Epithelial cell of proximal tubule (primary cell): ENCODE results near the gene KLF1. TPM values are rescaled to one million over a fixed set of nuclear protein-coding genes. Genes with fewer than 3 reads are reported as not detected.

Experiments
- DNase-seq: peaks from one replicate; pipeline ENCODE4 v3.0.0-alpha.2; 2011; ENCODE audit warnings: low read depth
- H3K4me3 ChIP-seq: 2 replicates; pipeline ENCODE4 v1.5.1; 2011; ENCODE audit warnings: low read depth, mild to moderate bottlenecking, low read length
- CTCF ChIP-seq: conservative IDR thresholded peaks from 2 replicates; pipeline ENCODE4 v1.5.1; 2012; ENCODE audit warnings: low read depth, mild to moderate bottlenecking, low read length
- total RNA-seq: library from RNA; depleted of rRNA; stranded (reverse); fragments of >200 nt; gene quantifications from 2 replicates; pipeline ENCODE4 v1.2.3, GENCODE V29; 2015

Gene KLF1
- total RNA-seq, 1 donor from 2014 or later: not detected

GRCh38 chr19:12884627-12884925, 2.4 kb downstream of the KLF1 start:
- no peak for TF ChIP-seq CTCF
- no peak overlapping the region for H3K4me3 ChIP-seq
- no peak for DNase-seq

- no peak for DNase-seq
- no peak overlapping the region for H3K4me3 ChIP-seq
- TF ChIP-seq CTCF: no peak
These were observed 2.8 kb downstream of the KLF1 start for GRCh38 chr19:12884202-12884601.

- TF ChIP-seq CTCF: no peak
- no peak overlapping the region for H3K4me3 ChIP-seq
- DNase-seq: no peak
These were observed 4.4 kb downstream of the KLF1 start for GRCh38 chr19:12882589-12882988.

- peak within 1 kb of the TSS; percentile 75 for H3K4me3 ChIP-seq
- no peak for DNase-seq
These were observed 5.7 kb downstream of the KLF1 start, which contains the start of gene DNASE2 for GRCh38 chr19:12881172-12881808. DNASE2 (minus strand) TSS chr19:12881449; CDS start chr19:12881375, 74 bp downstream.

GRCh38 chr19:12880551-12881171, 6.3 kb downstream of the KLF1 start:
- no peak for TF ChIP-seq CTCF
- H3K4me3 ChIP-seq: peak overlapping the region; percentile 75
- DNase-seq: no peak

More at GRCh38 chr19:12881172-12881808, 5.7 kb downstream of the KLF1 start, which contains the start of gene DNASE2:
- no peak for TF ChIP-seq CTCF

GRCh38 chr19:12875086-12875485, 11.9 kb downstream of the KLF1 start:
- DNase-seq: no peak
- no peak overlapping the region for H3K4me3 ChIP-seq
- TF ChIP-seq CTCF: no peak
